GM21723 (cell line): ENCODE results near the gene LRMDA.

Experiments
- ATAC-seq: cut with Tn5 transposase; IDR thresholded peaks from one replicate; pipeline ENCODE4 v1.9.1; 2021; ENCODE audit warnings: mild to moderate bottlenecking, moderate library complexity; ENCODE audit not compliant: unreplicated experiment

The LRMDA gene

DNA sequence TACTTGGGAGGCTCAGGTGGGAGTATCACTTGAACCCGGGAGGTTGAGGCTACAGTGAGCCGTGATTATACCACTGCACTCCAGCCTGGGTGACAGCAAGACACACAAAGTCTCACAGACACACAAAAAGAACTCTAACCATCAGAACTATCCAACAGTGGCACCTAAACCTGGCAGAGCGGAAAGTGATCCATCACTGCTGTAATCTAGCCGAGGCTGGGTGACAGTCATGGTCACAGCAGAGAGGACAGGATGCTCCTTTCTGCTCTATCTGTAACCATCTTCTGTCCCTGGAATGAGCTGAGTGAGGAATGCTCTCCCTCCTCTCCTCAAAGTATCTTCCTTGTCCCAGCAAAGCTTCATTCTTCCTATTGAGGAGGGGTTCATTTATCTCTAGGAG, 656.6 kb downstream of the LRMDA start:
- no peak for ATAC-seq

DNA sequence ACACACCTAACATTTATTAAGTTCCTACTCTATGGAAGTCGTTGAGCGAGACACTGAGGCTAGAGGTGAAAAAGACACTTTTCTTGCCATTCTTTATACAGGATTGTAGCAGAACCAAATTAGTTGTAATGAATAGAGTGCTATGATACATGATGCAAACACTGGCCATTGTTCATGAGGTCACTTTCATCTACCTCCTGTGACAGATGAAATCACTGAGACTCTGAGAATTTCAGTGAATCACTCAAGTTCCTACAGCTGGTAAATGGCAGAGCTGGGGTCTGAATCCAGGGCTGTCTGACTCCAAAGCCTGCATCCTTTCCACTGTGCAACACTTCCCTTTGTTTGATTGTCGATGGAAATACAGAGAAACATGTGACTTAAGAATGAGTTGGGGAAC, 657.6 kb downstream of the LRMDA start:
- ATAC-seq: no peak

DNA sequence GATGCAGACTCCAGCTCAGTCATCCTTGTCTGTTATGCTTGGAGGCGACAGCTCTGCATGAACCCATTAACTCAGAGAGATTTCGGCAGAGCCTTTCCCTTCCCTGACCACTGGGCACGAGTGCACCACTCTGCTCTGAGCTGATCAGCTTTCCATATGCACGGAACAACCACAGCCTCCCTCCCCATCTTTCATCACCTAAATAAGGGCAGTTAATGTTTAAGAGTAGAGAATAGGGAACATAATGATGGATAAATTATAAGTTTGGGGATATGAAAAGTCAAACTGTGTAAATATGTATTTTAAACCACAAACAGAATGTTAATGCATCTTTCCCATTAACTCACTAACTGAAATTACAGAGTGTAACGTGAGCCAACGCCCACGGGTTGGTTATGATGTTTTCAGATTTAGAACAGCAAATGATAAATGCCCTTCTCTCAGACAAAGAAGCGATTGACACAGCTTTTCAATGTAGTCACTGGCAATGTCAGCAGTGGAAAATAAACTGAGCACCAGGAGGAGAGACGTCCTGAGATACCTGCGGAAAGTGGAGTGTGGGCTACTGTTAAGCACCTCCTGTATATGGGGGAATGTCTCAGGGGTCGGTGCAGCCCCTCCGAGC, 658.2 kb downstream of the LRMDA start:
- ATAC-seq: no peak

DNA sequence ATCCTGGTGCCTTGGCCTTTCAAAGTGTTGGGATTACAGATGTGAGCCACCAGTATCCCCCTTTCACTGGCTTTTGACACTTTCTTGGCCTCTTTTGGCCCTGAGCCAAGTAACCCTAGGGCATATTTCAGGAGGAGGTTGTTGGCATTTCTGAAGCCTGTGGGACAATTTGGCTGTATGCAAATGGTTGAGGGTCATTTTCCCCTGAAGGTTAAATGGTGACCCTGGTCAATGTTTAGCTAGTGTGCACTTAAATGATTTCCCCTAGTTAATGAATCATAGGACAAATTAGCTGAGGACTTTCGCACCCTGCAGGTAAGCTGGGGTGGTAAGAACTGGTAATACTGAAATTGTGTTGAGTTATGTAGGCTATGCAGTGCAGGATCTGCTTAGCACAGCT, 660.5 kb downstream of the LRMDA start:
- no peak for ATAC-seq

DNA sequence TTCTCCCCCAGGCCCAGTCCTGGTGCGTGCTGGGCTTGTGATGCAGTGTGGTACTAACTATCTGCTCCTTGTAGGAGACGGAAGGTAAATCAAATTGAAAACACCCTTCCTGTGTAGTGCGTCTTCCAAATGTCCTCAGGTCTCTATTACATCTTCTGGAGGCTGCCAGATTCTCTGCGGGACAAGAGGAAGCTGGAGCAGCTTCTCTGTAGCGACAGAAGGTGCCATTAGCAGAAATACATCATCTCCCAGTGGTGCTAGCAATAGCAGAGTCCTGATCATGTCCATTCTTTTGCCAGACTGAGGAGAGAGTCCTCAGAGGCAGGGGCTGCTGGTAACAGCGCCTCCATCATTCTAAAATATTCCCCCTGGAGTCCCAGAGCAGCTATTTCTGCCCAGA, 675.2 kb downstream of the LRMDA start:
- no peak for ATAC-seq

DNA sequence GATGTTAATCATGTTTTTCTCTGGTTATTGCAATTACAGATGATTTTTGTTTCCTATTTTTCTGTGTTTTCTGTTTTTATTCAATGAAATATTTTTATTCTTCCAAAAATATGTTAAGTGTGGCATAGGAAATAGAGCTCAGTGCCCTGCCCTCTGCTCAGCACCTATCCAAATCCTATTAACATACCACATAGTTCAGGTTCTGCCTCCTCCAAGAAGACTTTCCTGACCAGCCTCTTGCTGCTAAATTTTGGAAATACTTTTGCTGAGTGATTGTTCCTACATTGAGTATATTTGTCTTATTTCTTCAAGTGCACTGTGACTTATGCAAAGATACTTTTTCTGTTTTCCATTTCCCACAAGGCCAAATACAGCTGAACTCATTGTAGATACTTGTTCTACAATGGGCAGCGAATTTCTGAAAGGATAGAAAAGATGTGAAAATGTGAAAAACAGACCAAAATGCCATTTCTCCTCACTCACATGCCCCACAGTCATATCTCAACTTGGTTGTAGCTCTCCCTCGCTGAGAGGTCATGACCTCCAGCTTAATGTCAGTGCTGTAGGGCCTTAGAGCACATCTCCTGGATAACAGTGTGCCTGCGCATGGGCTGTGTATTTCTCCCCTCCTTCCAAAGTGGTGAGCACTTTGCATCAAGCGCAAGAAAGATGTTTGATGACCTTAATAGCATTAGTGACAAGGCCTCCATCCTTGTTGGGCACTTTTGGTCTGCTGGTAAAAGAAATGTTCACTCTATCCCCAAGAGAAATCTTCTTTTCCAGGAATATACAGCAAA, 677.3 kb downstream of the LRMDA start:
- ATAC-seq: no peak

DNA sequence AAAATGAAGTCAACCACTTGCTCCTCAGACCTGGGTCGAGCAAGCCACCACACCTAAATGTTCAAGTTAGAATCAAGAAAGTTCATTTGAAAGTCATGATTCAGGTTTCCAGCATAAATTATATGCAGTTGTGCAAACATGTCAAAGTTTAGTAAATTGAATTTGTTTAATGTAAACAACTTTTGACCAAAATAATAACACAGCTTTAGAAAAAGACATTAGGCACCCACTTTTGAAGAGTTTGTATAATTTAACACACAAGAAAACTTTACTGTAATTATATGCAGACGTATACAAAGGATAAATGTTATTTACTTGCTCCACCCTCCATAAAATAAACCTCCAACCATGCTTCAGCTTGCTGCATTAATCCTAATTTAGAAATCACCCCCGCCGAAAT, 680.0 kb downstream of the LRMDA start:
- no peak for ATAC-seq

DNA sequence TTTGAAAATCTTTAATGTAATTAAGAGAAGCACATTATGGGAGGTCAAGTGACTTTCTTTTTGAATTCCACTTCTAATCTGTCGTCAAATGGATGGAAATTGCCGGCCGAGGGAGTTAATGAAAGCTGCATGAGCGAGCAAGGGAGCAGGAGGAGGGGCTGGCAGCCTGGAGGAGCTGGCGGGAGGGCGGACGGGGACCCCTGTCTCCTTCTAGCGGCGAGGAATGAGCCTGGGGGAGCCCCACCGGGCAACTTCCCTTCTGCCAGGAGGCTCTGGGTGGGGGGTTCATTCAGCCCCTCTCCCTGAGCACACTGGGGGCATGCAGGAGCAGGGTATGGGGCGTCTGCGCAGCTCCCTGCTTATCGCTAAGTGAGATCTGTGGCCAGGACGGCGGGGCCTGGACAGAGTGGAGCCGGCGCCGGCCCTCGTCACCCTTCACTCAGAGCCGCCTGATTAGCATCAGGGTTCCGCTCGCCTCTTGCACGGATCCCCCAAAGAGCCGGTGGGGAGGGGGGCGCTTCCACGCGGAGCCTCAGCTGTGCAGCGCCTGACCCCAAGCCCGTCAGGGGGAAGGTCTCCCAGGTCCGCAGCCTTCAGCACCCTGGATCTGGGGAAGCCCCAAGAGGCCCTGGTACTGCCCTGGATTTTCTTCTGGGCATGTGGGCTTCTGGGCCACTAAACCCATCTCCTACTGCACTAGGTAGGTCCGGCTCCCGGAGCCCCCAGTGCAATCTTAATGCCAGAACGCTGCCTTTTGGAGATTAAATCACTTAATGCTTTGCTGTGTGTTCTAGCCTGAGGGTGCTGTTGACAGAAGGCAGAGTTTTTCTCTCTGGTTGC, 680.8 kb downstream of the LRMDA start:
- ATAC-seq: no peak

DNA sequence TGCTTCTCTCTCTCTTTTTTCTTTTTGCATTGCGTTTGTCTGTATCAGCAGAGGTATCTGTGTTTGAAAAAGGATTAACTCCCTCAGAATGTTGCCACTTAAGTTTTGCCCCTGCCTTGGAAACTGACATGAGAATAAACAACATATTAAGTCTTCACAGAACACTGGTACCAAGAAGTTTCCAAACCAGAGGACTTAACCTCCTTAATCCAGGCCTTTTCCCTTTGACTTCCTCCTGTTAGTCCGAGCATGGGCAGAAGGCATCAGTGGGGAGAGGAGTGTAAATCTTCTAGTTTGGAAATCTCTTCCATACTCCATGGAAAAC, 681.4 kb downstream of the LRMDA start:
- no peak for ATAC-seq

DNA sequence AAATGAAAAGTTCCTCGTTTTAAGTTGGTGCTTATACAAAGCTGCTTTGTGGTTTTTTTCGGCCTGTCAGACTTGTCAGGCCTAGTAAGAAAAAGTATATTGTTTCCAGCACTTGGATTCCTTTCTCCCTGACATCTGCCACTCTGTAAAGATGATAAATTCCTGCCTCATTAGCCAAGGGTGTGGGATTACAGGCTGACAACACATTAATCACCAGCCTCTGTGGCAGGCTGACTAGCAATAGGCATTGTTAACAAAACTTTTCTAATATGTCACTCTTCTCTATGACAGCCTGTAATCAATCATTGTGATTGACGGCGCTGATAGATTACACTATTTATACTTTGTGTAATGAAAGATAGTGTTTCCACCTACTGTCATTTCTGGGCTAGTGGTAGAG, 682.5 kb downstream of the LRMDA start:
- ATAC-seq: no peak

DNA sequence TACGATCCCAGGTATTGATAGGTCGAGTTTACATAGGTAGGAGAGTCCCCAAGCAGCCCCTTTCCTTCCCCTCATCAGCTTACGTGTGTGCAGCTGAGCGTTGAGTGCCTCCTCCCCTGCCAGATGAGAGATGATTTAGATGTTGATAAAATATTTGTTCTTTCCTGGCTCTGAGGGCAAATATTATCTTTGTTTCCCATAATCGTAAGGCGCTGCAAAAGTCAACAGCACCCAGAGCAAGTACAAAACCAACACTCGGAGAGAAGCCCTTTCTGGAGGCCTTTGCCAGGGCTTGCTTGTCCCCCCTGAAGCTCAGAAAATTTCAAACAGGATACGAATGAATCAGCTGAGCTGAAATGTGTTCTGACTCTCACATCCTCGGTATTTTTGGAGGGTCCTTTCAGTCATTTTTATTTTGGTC, 683.2 kb downstream of the LRMDA start:
- ATAC-seq: no peak

DNA sequence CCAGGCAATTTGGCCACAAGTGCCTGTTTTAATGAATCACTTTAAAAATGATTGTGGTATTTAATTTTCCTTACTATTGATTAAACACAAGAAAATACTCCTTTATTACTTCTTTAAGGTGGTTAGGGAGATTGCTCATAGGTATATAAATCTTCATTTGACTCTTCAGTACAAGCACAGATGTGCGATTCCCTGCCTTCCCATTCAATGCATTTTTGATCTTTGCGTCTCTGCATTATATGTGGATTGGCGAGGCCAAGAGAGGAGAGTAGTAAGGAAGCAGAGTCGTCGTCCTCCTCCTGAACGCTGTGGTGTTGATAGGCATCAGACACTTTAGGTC, 683.7 kb downstream of the LRMDA start:
- no peak for ATAC-seq

DNA sequence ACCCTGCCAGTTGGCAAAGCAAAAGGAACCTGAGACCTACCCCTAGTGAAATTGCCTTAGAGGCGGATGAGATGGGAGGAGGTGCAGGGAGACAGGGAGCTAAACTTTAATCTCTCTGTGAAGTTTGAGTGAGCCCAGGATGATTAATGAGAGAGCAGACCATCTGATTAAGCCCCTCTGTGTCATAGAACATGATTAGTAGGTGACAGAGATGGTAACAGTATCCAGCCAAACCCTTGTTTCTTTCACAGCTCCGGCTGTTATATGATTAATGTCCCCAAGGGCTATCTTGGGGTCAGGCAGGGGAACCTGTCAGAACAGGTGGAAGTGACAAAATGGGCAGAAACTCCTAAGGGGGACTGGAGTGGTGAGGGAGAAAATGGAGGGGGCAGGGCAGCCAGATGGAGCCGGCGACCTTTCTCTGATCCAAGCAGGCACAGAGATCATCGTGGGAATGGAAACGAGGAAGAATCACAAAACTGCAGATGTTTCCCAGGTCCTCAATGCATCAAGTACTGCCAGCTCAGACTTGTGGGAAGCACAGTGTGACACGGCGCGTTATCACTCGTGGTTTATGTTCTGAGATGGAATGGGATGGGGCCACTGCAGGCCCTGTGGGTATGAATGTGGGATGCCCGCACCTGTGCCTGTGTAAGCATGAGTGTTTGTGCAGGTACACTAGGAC, 684.2 kb downstream of the LRMDA start:
- ATAC-seq: no peak

DNA sequence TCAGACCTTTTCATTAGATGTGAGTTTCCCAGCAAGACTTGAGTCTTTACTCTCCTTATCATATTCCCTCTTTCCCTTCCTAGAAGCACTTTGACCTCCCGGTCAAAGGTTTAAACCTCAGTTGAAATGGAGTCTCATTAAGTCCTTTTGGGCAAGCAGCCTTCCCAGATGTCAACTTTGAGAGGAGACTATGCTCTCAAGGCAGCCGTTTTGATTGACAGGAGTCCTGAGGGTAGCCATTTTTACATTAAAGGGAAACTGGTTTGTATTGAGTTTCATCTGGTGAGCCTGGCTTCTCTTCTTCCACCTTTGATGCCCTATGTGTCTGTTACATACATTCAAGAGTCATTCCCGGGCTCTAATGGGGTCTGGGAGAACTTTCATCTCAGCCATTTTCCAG, 685.1 kb downstream of the LRMDA start:
- no peak for ATAC-seq

DNA sequence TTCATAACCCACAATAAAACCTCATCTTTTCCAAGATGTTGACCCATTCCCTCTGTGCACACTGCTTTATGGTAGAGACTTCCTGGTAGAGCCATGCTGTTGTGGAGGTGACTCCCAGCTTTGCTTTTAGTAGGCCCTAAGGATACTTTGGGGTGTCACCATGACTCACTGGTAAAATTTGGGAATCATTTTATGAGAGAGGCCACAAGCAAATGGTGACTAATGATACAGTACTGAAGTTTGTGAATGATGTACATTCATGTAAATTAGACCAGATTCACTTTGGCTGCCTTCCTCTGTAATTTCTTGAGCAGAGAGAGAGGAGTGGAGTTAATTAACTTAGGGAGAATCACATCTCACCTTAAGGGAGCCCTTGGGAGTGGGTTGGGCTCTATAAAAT, 686.5 kb downstream of the LRMDA start:
- ATAC-seq: no peak

DNA sequence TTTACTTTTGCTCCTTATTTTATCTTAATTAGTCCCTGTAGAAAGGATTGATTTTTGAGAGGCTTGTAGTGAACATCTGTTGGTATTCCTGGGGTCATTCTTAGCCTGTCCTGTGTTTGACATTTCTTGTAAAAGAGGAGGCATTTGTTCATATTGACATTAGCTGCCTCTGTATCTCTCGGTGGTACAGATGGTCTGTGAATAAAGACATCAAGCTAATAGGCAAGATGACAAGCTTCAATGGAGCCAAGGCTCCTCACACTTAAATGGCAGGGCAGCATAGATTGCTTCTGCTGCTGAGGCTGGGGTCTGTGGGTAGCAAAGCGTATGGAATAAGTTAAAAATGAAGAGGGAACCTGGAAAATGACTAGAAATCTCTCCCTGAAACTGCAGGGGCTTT, 687.6 kb downstream of the LRMDA start:
- no peak for ATAC-seq

DNA sequence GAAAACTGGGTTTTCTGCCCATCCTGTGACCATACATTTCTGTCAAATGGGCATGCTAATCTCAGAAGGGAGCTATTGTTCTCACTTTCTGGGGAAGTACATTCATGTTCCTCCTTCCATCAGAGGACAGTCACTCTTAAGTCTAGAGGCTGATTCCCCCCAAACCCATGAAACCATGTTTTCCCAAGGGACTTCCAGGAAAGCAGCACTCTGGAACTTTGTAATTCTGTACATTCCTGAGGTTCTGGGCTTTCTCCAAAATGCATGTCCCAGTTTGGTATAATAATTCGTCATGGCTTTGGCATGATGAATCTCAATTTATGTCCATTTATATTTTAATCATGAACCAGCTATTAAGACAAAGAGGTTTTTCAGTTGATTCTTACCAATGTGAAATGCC, 688.1 kb downstream of the LRMDA start:
- ATAC-seq: no peak

DNA sequence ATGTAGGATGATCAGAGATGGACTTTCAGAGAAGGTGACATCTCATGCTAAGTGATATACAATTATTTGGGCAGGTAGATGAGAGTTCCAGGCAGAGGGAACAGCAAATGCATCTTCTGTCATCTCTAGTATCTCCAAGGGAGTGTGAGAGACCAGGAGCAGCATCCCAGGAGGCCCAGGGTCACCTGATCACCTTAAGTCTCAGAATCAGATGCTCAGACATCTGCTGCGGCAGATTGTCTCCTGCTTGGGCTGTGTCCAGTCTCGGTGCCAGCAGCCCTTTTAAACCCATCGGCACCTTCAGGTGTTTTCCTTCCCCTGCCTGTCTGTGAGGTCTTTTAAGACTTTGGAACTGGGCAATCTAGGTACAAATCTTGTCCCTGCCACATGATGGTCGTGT, 690.6 kb downstream of the LRMDA start:
- ATAC-seq: no peak

DNA sequence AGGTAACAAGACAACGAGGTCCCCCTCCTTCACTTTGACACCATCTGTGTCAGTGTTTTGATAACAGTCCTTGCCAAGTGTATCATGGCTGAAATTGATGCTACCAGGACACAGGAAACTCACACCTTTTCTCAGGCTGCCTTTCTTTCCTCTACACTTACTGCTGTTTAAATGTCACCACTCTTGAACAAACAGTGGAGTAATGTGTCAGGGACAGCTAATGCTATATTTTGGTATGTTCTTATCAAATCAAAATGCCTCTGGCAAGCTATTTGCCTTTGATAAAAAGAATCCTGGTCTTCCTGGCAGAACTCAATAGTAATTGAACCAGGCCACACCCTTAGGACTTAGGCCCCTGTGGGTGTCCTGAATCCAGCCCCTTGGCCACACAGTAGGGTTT, 692.9 kb downstream of the LRMDA start:
- ATAC-seq: no peak

DNA sequence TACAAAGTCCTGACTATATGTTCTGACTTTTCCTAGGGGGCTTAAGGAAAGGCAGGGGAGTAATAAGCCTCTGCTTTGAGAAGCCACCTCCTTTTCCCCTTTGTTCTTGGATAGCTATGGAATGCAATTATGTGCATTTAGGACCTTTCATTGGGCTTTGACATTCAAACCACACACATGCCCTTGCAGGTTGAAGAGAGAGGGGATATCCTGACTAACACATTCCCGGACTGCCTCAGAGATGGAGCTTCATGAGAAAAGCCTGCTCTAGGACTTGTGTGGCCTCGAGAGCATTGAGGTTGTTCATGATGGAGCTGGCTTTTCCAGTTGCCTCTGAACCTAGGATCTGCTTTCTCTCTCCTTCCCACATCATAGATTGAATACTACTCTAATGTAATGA, 694.5 kb downstream of the LRMDA start:
- no peak for ATAC-seq
